Activated T-helper 1 cell treated with anti-CD3 and anti-CD28 coated beads, Interleukin-2, amount 50 U/mL, for 16 hours (primary cell): Measurements from ENCODE around the gene NUDCD3.

Experiments
- DNase-seq, 2 donors: peaks; one replicate each; pipeline ENCODE4 v3.0.0-alpha.2; 2020; ENCODE audit warnings: low read depth in 1 of 2, low spot score in 1 of 2

NUDCD3 gene

GRCh38 chr7:44482502-44483485 is 7.7 kb downstream of the NUDCD3 start:
- no peak for DNase-seq

DNA sequence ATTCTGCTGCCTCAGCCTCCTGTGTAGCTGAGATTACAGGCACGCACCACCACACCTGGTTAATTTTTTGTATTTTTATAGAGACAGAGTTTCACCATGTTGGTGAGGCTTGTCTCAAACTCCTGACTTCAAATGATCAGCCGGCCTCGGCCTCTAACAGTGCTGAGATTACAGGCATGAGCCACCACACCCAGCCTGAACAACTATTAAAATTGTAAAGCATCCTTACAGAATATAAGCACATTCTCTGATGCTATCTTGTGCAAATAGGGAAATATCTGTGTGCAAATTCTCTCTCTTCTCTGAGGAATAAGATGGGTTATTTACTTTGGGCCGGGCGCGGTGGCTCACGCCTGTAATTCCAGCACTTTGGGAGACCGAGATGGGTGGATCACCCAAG is 12.5 kb downstream of the NUDCD3 start:
- DNase-seq: no peak

- DNase-seq: peak; percentile 8 to 35
Observed at GRCh38 chr7:44477063-44477830, 13.2 kb downstream of the NUDCD3 start.

GRCh38 chr7:44476313-44476712 is 14.1 kb downstream of the NUDCD3 start:
- no peak for DNase-seq

DNA sequence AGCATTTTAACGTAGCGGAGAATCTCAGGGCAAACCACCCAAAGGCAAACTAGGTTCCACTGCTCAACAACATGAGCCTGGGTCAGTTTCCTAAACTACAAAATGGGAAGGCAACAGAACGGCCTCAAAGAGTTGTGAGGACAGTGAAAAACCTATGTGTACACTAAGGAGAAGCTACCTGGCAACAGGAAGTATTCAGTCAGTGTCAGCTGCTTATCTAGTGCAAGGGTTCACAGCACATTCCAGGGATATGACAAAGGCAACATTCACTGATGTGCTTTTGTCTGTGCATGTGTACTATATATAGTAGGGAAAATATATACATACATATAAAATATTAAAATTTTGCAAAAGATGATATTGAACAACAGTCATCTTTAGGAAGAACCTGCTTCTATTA is 17.2 kb downstream of the NUDCD3 start:
- DNase-seq: no peak

- no peak for DNase-seq
Observed at GRCh38 chr7:44472843-44473242, 17.6 kb downstream of the NUDCD3 start.

DNA sequence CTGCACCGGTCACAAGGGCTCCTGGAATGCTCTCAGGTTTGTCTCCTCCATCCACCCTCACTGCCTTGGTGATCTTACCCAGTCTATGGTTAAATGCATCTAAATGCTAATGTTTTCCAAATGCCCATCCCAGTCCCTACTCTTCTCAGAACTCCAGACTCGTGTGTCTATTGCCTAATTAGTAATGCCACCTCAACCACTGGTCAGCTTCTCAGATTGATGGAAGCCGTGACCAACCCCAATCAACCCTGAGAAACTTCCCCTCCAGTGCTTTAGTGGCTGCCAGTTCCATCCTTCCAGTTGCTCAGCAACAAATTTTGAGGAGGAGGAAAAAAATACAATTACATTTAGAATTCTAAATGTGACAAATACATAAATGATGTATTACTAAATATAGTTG is 18.6 kb downstream of the NUDCD3 start:
- DNase-seq: no peak

- no peak for DNase-seq
Observed at GRCh38 chr7:44471436-44471835, 19.0 kb downstream of the NUDCD3 start.

- DNase-seq: no peak
Observed at GRCh38 chr7:44470628-44471245, 19.7 kb downstream of the NUDCD3 start.

GRCh38 chr7:44470135-44470479 is 20.4 kb downstream of the NUDCD3 start:
- no peak for DNase-seq

GRCh38 chr7:44469461-44470134 is 20.9 kb downstream of the NUDCD3 start:
- no peak for DNase-seq

DNA sequence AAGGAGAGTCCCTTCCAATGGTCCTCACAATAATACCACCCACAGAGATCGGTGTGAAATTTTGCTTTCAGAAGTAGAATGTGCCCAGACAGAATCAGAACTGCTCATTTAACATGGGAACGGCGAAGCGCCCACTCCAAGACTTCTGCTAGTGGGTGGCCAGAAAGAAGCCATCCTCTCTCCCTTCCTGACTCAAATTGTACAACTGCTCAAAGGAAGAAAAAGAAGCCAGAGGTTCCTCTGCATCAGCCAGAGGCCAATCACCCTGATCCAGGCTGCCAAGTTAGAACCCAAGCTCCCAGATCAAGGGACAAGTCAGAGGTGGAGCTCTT is 23.3 kb downstream of the NUDCD3 start:
- DNase-seq: no peak

GRCh38 chr7:44466300-44467216 is 23.9 kb downstream of the NUDCD3 start:
- no peak for DNase-seq

DNA sequence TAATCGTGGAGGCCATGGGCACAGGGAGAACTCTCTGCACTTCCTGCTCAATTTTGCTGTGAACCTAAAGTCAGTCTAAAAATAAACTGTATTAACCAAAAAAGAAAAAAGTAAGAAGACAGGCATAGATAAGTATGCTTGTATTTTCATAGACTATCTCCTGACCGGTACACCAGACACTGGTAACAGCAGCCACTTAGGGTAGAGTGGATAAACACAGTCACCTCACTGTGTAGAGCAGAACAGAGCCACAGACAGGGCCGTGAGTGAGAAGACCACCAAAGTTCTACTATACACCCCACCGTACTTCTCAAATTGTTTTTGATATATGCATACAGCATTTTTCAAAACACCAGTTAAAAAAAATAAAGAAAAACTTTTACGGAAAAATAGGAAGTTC is 25.0 kb downstream of the NUDCD3 start:
- DNase-seq: no peak

DNA sequence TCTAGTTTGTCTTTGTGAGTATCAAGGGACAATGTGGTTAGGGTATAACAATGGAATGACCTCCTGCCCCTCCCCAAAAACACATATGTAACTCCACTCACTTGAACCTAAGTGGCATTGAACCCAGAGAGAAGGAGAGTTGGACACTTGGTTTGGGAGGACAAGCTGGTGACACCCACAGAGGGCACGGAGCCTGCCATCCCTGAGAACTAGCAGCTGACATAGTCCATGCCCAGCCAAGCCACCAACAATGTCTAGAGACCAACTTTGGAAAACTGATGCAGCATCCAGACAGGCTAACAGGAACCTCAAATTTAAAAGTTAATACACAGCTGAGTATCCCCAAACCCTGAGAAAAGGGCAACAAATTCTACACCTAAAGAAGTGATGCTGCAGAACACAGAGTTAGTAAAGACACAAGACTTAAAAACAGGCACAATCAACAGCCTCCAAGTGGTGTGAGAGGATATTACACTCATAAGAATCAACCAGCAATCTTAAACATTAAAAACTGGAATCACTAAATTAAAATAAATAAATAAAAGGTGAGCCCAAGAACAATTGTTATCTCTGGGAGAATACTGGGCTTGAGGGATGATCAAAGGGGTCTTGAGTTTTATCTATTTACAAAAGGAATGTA is 27.2 kb downstream of the NUDCD3 start:
- DNase-seq: no peak

- no peak for DNase-seq
Observed at GRCh38 chr7:44461387-44461786, 29.1 kb downstream of the NUDCD3 start.

GRCh38 chr7:44460325-44460724 is 30.1 kb downstream of the NUDCD3 start:
- peak in 1 of 2 donors; percentile 13 for DNase-seq

GRCh38 chr7:44455155-44455554 is 35.3 kb downstream of the NUDCD3 start:
- DNase-seq: no peak

DNA sequence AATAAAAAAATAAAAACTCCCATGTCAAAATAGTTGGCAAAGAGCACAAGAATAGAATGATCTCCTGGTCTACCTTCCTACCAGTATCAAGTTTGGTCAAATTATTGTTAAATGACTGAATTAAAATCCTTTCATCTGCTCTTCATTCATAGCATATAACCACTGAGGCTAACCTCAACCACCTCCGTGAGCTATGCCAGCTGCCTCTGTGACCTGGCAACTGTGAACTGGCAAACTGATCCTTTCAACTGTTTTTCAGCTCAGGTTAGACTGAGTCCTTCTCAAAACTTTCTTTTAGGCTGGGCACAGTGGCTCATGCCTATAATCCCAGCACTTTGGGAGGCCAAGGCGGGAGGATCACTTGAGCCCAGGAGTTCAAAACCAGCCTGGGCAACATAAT is 36.1 kb downstream of the NUDCD3 start:
- DNase-seq: no peak

- DNase-seq: no peak
Observed at GRCh38 chr7:44451123-44451522, 39.3 kb downstream of the NUDCD3 start.
